GM19240 (cell line): Measurements from ENCODE around the gene HERC2.

Source experiments
- DNase-seq: peaks from one replicate; pipeline ENCODE4 v3.0.0; 2011; ENCODE audit warnings: low spot score; ENCODE audit not compliant: insufficient read length

Gene HERC2

GRCh38 chr15:28099555-28100140 lies 222.3 kb downstream of the HERC2 start:
- no peak for DNase-seq

GRCh38 chr15:28098766-28099554 lies 223.0 kb downstream of the HERC2 start, which contains the start of gene OCA2:
Gene OCA2 (minus strand): TSS chr15:28099315. CDS start chr15:28081874, 17,441 bp downstream.
- no peak for DNase-seq

- no peak for DNase-seq
These were observed 223.6 kb downstream of the HERC2 start for GRCh38 chr15:28098360-28098765.

GRCh38 chr15:28097656-28098359 lies 224.2 kb downstream of the HERC2 start:
- DNase-seq = no peak

GRCh38 chr15:28096670-28097431 lies 225.1 kb downstream of the HERC2 start:
- DNase-seq = no peak

GRCh38 chr15:28096411-28096669 lies 225.6 kb downstream of the HERC2 start:
- DNase-seq = no peak

GRCh38 chr15:28094732-28095521 lies 227.1 kb downstream of the HERC2 start:
- DNase-seq = no peak

- no peak for DNase-seq
These were observed 228.0 kb downstream of the HERC2 start for GRCh38 chr15:28093752-28094535.

GRCh38 chr15:28091313-28091712 lies 230.7 kb downstream of the HERC2 start:
- DNase-seq = no peak

- DNase-seq = peak; percentile 50
These were observed 235.7 kb downstream of the HERC2 start for GRCh38 chr15:28086175-28086703.

GRCh38 chr15:28085489-28086174 lies 236.3 kb downstream of the HERC2 start:
- DNase-seq = no peak

- no peak for DNase-seq
These were observed 237.4 kb downstream of the HERC2 start for GRCh38 chr15:28084547-28084946.

GRCh38 chr15:28082891-28083684 lies 238.9 kb downstream of the HERC2 start:
- DNase-seq = no peak

GRCh38 chr15:28081594-28081993 lies 240.4 kb downstream of the HERC2 start:
- no peak for DNase-seq

GRCh38 chr15:28080386-28080785 lies 241.6 kb downstream of the HERC2 start:
- no peak for DNase-seq

- no peak for DNase-seq
These were observed 242.5 kb downstream of the HERC2 start for GRCh38 chr15:28079313-28079969.

- DNase-seq = no peak
These were observed 243.7 kb downstream of the HERC2 start for GRCh38 chr15:28078191-28078719.

GRCh38 chr15:28075573-28075972 lies 246.4 kb downstream of the HERC2 start:
- DNase-seq = no peak
